Measurements from ENCODE around the gene SYPL2. TPM values are rescaled to one million over a fixed set of nuclear protein-coding genes. Genes with fewer than 3 reads are reported as not detected.

SYPL2 gene
- total RNA-seq, 1 donor from 2014 or later = 38.6 TPM

DNA sequence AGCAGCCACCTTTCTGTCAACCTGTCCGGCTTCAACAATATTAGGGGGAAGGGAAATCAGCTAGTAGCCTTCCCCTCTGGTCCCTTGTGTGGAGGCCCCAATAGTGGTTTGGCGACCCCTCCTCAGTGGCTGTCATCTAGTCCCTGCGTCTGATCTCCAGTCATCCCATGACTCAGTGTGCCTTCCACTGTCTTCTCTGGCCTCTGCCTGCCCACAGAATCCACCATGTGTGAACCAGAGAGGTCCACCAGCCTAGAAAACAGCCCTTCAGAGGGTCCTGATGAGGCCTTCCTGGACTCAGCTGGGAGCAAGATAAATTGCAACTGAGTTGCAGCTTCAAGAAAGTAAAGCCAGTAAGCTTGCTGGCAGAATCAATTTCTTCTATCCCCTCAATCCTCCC, 13.6 kb downstream of the SYPL2 start:
- peaks cover 77 to 89% (median 78%) of the 10 kb centered on the region in 3 donors for H3K4me1 ChIP-seq (ENCODE audit: control insufficient read depth in 3 of 3, insufficient read depth in 3 of 3, low read length in 3 of 3)
- H3K4me3 ChIP-seq (ENCODE audit: low read length in 3 of 3) = no peak overlapping the region
- no peaks in the 10 kb centered on the region for H3K27me3 ChIP-seq (ENCODE audit: control insufficient read depth in 3 of 3, insufficient read depth in 3 of 3, low read length in 3 of 3)
- H3K9ac ChIP-seq (ENCODE audit: low read depth in 1 of 3, low read length in 3 of 3) = peak overlapping the region in 1 of 3 donors; percentile 5
- H3K9me3 ChIP-seq (ENCODE audit: control insufficient read depth in 3 of 3, low read length in 3 of 3) = no peaks in the 10 kb centered on the region
- peaks cover 50 to 66% (median 61%) of the 10 kb centered on the region in 3 donors for H3K36me3 ChIP-seq (ENCODE audit: control insufficient read depth in 3 of 3, insufficient read depth in 3 of 3, low read length in 3 of 3)
- H3K27ac ChIP-seq (ENCODE audit: low read depth, low read length) = no peak overlapping the region

DNA sequence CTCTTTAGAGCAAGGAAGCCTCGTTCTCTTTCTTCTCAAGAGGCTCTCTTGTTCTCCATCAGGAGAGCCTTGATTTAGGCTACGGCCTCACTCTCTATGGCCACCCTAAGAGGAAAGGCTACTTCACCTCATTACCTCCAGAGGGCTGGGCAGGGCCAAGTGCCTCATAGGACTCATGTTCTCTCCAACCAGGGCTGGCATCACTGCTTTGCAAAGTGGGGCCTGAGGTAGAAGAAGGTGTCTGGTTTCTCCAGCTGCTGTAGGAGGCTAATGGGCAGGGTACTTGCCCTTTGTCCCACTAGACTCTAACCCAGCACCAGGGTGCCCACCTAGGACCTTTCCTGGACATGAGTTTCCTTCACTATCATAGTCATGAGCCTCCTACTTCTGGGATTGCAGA, 15.3 kb downstream of the SYPL2 start:
- Histone ChIP-seq H3K4me1 (ENCODE audit: control insufficient read depth in 3 of 3, insufficient read depth in 3 of 3, low read length in 3 of 3) (peaks cover 68 to 83% (median 69%) of the 10 kb centered on the region in 3 donors), H3K36me3 (ENCODE audit: control insufficient read depth in 3 of 3, insufficient read depth in 3 of 3, low read length in 3 of 3) (peaks cover 46 to 55% (median 52%) of the 10 kb centered on the region in 3 donors)

DNA sequence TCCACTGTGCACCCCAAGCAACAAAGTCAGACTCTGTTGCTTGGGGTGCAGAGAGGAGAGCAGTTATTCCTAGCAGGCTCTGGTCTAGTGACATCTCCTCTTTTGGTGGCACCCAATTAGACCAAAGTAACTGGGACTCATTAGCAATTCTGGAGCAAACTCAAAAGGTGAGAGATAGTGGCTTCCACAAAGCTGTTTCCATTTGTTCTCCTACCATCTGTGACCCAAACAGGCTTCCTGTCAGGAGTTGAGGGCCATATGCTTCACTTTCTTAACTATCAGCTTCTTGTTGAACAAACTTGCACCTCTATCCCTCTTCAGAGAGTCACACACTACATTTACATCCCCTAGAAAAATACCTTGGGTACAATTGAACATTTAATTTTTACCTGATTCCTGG, 15.9 kb downstream of the SYPL2 start:
- H3K4me3 ChIP-seq (ENCODE audit: low read length in 3 of 3) = no peak overlapping the region
- peaks cover 66 to 79% (median 68%) of the 10 kb centered on the region in 3 donors for H3K4me1 ChIP-seq (ENCODE audit: control insufficient read depth in 3 of 3, insufficient read depth in 3 of 3, low read length in 3 of 3)
- H3K27ac ChIP-seq (ENCODE audit: low read depth, low read length) = peak overlapping the region; percentile 9
- no peaks in the 10 kb centered on the region for H3K27me3 ChIP-seq (ENCODE audit: control insufficient read depth in 3 of 3, insufficient read depth in 3 of 3, low read length in 3 of 3)
- no peak overlapping the region for H3K9ac ChIP-seq (ENCODE audit: low read depth in 1 of 3, low read length in 3 of 3)
- peaks cover 44 to 49% (median 48%) of the 10 kb centered on the region in 3 donors for H3K36me3 ChIP-seq (ENCODE audit: control insufficient read depth in 3 of 3, insufficient read depth in 3 of 3, low read length in 3 of 3)
- no peaks in the 10 kb centered on the region for H3K9me3 ChIP-seq (ENCODE audit: control insufficient read depth in 3 of 3, low read length in 3 of 3)

More for the DNA sequence above, 15.3 kb downstream of the SYPL2 start:
- Histone ChIP-seq H3K27me3 (ENCODE audit: control insufficient read depth in 3 of 3, insufficient read depth in 3 of 3, low read length in 3 of 3) (no peaks in the 10 kb centered on the region), H3K27ac (ENCODE audit: low read depth, low read length) (no peak overlapping the region), H3K4me3 (ENCODE audit: low read length in 3 of 3) (no peak overlapping the region), H3K9ac (ENCODE audit: low read depth in 1 of 3, low read length in 3 of 3) (peak overlapping the region in 1 of 3 donors; percentile 60), H3K9me3 (ENCODE audit: control insufficient read depth in 3 of 3, low read length in 3 of 3) (no peaks in the 10 kb centered on the region)

DNA sequence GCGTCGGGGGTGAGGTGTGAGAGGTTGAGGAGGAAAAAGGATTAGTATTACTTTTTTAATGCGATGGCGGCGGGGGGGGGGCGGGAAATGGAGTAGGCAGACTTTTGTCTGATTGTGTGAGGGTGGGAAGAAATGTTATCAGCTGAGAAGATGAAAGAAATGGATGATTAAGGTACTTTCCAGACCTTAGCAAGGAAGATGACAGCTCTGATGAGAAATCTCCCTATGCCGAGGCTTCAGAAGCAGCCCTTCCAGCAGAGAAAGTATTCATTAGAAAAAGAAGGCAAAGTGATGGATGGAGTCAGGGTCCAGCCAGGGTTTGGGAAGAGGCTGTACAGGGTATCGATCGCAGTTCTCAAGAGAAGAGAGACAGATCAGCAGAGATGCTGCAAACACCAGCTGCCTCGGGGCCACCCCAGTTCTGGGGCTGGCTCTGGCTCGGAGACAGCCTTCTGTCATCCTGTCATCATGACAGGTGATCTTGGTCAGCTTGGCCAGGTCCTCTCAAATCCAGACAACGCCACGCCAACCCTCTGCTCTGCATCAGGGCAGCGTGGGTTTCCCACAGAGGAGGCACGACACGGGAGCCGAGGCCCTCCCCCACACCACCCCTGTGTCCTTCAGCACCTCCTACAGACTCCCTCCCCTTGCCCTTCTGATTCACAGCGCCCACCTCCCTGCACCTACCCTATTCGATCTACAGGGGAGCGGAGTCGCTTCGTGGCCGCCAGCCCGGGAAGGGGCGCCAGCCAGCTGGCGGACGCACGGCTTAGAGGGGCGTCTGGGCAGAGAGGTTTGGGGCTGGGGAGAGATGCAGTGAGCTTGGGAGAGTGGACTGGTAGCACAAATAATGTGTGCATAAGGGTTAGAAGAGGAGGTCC, 16.7 kb downstream of the SYPL2 start:
- Histone ChIP-seq H3K27me3 (ENCODE audit: control insufficient read depth in 3 of 3, insufficient read depth in 3 of 3, low read length in 3 of 3) (no peaks in the 10 kb centered on the region), H3K9me3 (ENCODE audit: control insufficient read depth in 3 of 3, low read length in 3 of 3) (no peaks in the 10 kb centered on the region), H3K36me3 (ENCODE audit: control insufficient read depth in 3 of 3, insufficient read depth in 3 of 3, low read length in 3 of 3) (peaks cover 44 to 48% (median 46%) of the 10 kb centered on the region in 3 donors), H3K4me1 (ENCODE audit: control insufficient read depth in 3 of 3, insufficient read depth in 3 of 3, low read length in 3 of 3) (peaks cover 59 to 71% (median 60%) of the 10 kb centered on the region in 3 donors), H3K9ac (ENCODE audit: low read depth in 1 of 3, low read length in 3 of 3) (peak overlapping the region in 2 of 3 donors; percentile 14 to 83), H3K27ac (ENCODE audit: low read depth, low read length) (peak overlapping the region; percentile 66), H3K4me3 (ENCODE audit: low read length in 3 of 3) (peak overlapping the region; percentile 62 to 84 (median 77))

GRCh38 chr1:109483672-109484518, 17.5 kb downstream of the SYPL2 start, which contains the start of gene ATXN7L2:
TSS of gene ATXN7L2 (plus strand) at chr1:109483905. CDS start at chr1:109483954, 49 bp downstream.
- H3K27me3 ChIP-seq (ENCODE audit: control insufficient read depth in 3 of 3, insufficient read depth in 3 of 3, low read length in 3 of 3) = no peaks in the 10 kb centered on the region
- peak within 1 kb of the TSS; percentile 89 to 92 (median 90) for H3K4me3 ChIP-seq (ENCODE audit: low read length in 3 of 3)
- peak within 1 kb of the TSS; percentile 92 for H3K27ac ChIP-seq (ENCODE audit: low read depth, low read length)
- peaks cover 47 to 48% (median 48%) of the 10 kb centered on the region in 3 donors for H3K36me3 ChIP-seq (ENCODE audit: control insufficient read depth in 3 of 3, insufficient read depth in 3 of 3, low read length in 3 of 3)
- no peaks in the 10 kb centered on the region for H3K9me3 ChIP-seq (ENCODE audit: control insufficient read depth in 3 of 3, low read length in 3 of 3)
- H3K9ac ChIP-seq (ENCODE audit: low read depth in 1 of 3, low read length in 3 of 3) = peak within 1 kb of the TSS; percentile 77 to 85 (median 81)
- peaks cover 51 to 68% (median 54%) of the 10 kb centered on the region in 3 donors for H3K4me1 ChIP-seq (ENCODE audit: control insufficient read depth in 3 of 3, insufficient read depth in 3 of 3, low read length in 3 of 3)

GRCh38 chr1:109484519-109484975, 18.2 kb downstream of the SYPL2 start:
- Histone ChIP-seq H3K9ac (ENCODE audit: low read depth in 1 of 3, low read length in 3 of 3) (peak overlapping the region; percentile 77 to 85 (median 81)), H3K36me3 (ENCODE audit: control insufficient read depth in 3 of 3, insufficient read depth in 3 of 3, low read length in 3 of 3) (peaks cover 47 to 50% (median 49%) of the 10 kb centered on the region in 3 donors), H3K4me1 (ENCODE audit: control insufficient read depth in 3 of 3, insufficient read depth in 3 of 3, low read length in 3 of 3) (peaks cover 47 to 61% (median 48%) of the 10 kb centered on the region in 3 donors), H3K4me3 (ENCODE audit: low read length in 3 of 3) (peak overlapping the region; percentile 89 to 92 (median 90)), H3K27me3 (ENCODE audit: control insufficient read depth in 3 of 3, insufficient read depth in 3 of 3, low read length in 3 of 3) (no peaks in the 10 kb centered on the region), H3K9me3 (ENCODE audit: control insufficient read depth in 3 of 3, low read length in 3 of 3) (no peaks in the 10 kb centered on the region), H3K27ac (ENCODE audit: low read depth, low read length) (peak overlapping the region; percentile 92)

GRCh38 chr1:109485001-109485400, 18.7 kb downstream of the SYPL2 start:
- H3K36me3 ChIP-seq (ENCODE audit: control insufficient read depth in 3 of 3, insufficient read depth in 3 of 3, low read length in 3 of 3) = peaks cover 46 to 50% (median 49%) of the 10 kb centered on the region in 3 donors
- peak overlapping the region in 2 of 3 donors; percentile 77 to 85 for H3K9ac ChIP-seq (ENCODE audit: low read depth in 1 of 3, low read length in 3 of 3)
- H3K27me3 ChIP-seq (ENCODE audit: control insufficient read depth in 3 of 3, insufficient read depth in 3 of 3, low read length in 3 of 3) = no peaks in the 10 kb centered on the region
- peak overlapping the region; percentile 89 to 92 (median 90) for H3K4me3 ChIP-seq (ENCODE audit: low read length in 3 of 3)
- no peak overlapping the region for H3K27ac ChIP-seq (ENCODE audit: low read depth, low read length)
- H3K4me1 ChIP-seq (ENCODE audit: control insufficient read depth in 3 of 3, insufficient read depth in 3 of 3, low read length in 3 of 3) = peaks cover 43 to 59% (median 45%) of the 10 kb centered on the region in 3 donors
- H3K9me3 ChIP-seq (ENCODE audit: control insufficient read depth in 3 of 3, low read length in 3 of 3) = no peaks in the 10 kb centered on the region

GRCh38 chr1:109487261-109487660, 20.9 kb downstream of the SYPL2 start:
- no peak overlapping the region for H3K4me3 ChIP-seq (ENCODE audit: low read length in 3 of 3)
- H3K9ac ChIP-seq (ENCODE audit: low read depth in 1 of 3, low read length in 3 of 3) = no peak overlapping the region
- H3K27ac ChIP-seq (ENCODE audit: low read depth, low read length) = no peak overlapping the region
- peaks cover 54 to 55% (median 54%) of the 10 kb centered on the region in 3 donors for H3K36me3 ChIP-seq (ENCODE audit: control insufficient read depth in 3 of 3, insufficient read depth in 3 of 3, low read length in 3 of 3)
- H3K4me1 ChIP-seq (ENCODE audit: control insufficient read depth in 3 of 3, insufficient read depth in 3 of 3, low read length in 3 of 3) = peaks cover 31 to 58% (median 34%) of the 10 kb centered on the region in 3 donors
- no peaks in the 10 kb centered on the region for H3K9me3 ChIP-seq (ENCODE audit: control insufficient read depth in 3 of 3, low read length in 3 of 3)
- H3K27me3 ChIP-seq (ENCODE audit: control insufficient read depth in 3 of 3, insufficient read depth in 3 of 3, low read length in 3 of 3) = no peaks in the 10 kb centered on the region

GRCh38 chr1:109488201-109488600, 21.9 kb downstream of the SYPL2 start:
- H3K36me3 ChIP-seq (ENCODE audit: control insufficient read depth in 3 of 3, insufficient read depth in 3 of 3, low read length in 3 of 3) = peaks cover 54 to 55% (median 54%) of the 10 kb centered on the region in 3 donors
- no peaks in the 10 kb centered on the region for H3K27me3 ChIP-seq (ENCODE audit: control insufficient read depth in 3 of 3, insufficient read depth in 3 of 3, low read length in 3 of 3)
- no peak overlapping the region for H3K27ac ChIP-seq (ENCODE audit: low read depth, low read length)
- H3K4me1 ChIP-seq (ENCODE audit: control insufficient read depth in 3 of 3, insufficient read depth in 3 of 3, low read length in 3 of 3) = peaks cover 26 to 54% (median 28%) of the 10 kb centered on the region in 3 donors
- H3K9ac ChIP-seq (ENCODE audit: low read depth in 1 of 3, low read length in 3 of 3) = no peak overlapping the region
- H3K9me3 ChIP-seq (ENCODE audit: control insufficient read depth in 3 of 3, low read length in 3 of 3) = no peaks in the 10 kb centered on the region
- no peak overlapping the region for H3K4me3 ChIP-seq (ENCODE audit: low read length in 3 of 3)

Data from skeletal muscle tissue (tissue), 4 donors.